Measurements from ENCODE around the gene ALK.

ALK gene

GRCh38 chr2:29528891-29529520, 392.4 kb downstream of the ALK start:
- peak; percentile 29 for DNase-seq (ENCODE audit: low read depth)

- no peak for DNase-seq (ENCODE audit: low read depth)
These were observed 393.0 kb downstream of the ALK start for GRCh38 chr2:29528371-29528770.

DNA sequence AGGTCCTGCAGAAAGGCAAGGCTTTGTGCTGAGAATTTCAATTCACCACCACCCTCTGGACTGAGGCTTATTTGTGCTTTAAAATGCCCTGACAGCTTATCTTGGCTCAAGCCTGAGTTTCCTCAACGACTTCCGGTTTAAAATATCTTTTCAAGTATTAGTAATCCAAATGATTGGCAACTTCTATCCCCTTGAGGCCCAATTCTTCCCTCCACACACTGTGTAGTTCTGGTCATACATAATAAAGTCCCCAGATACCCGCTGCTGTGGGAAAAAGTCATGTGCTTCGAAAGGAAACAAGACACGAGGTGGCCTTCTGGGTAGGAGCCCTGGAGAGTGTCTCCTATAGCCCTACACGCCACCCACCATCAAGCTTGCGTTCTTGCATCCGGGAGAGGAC, 393.4 kb downstream of the ALK start:
- DNase-seq (ENCODE audit: low read depth), result no peak

DNA sequence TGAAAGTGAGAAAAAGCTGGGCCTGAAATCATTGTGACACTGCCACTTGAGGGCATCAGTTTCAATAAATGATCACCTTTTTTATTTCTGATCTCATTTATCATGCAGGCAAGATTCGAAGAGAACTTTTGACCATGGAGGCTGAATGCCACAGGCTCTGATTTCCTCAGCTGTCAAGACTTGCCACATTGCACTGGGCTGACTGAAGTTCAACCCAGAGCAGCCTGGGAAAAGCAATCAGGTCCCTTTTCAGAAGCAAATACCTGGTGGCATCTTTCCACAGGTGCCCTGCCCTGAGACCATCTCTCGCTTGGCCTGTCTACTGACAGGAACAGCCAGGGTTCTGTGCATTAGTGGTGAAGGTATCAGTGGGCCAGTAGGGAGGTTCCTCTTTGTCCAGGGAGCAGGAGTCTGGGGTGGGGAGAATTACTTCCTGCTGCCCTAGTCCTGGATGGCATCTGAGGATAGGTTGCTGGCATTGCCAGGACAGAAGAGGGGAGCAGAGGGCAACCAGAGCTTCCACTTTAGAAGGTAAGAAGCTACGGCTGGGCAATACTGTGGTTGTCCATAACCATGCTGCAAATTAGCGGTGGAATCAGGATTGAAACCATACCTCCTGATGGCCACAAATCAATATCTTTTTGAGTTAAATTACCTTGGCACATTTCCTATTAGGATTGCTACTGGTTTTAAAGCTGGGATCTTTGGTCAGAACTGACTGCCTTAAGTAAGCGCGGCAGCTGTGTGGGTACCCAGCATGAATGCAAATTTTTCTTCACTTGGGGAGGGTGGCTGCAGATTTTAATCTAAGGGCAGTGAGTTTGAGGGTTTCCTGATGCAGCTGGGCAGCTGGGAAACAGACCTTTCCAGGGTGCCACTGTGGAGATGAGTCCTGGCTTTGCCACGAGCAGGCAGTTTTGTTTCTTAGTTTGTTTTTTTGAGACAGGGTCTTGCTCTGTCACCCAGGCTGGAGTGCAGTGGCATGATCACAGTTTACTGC, 394.5 kb downstream of the ALK start:
- no peak for DNase-seq (ENCODE audit: low read depth)

DNA sequence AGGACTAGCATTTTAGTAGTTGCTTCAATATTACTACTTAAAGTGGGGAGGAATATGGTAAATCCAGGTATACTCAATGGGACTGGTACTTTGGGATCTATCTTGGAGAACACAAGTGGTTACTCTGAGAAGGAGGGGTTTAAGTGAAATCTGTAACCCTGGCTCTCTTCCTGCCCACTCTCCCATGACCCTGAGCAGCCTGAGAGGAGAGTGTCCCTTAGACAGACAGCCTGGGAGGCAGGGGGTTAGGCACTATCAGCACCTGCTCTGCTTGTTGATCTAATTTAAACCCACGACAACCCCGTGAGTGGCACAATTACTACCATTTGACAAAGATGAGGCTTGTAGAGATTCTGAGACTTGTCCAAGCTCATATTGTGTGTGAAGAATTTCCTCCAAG, 395.5 kb downstream of the ALK start:
- no peak for DNase-seq (ENCODE audit: low read depth)

DNA sequence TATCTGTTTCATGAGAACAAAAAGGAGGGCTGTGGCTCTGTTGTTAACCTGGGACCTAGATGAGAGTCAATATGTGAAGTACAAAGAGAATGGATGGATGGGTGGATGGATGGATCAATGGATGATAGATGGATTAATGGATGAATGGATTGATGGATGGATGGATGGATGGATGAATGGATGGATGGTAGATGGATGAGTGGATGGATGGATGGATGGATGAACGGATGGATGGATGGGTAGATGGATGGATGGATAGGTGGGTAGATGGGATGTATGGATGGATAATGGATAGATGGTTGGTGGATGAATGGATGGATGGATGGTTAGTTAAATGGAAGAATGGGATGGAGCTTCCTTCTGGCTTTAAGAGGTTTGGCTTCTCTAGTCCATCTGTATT, 396.7 kb downstream of the ALK start:
- DNase-seq (ENCODE audit: low read depth), result no peak

GRCh38 chr2:29522951-29523669, 398.3 kb downstream of the ALK start:
- peak; percentile 24 for DNase-seq (ENCODE audit: low read depth)

DNA sequence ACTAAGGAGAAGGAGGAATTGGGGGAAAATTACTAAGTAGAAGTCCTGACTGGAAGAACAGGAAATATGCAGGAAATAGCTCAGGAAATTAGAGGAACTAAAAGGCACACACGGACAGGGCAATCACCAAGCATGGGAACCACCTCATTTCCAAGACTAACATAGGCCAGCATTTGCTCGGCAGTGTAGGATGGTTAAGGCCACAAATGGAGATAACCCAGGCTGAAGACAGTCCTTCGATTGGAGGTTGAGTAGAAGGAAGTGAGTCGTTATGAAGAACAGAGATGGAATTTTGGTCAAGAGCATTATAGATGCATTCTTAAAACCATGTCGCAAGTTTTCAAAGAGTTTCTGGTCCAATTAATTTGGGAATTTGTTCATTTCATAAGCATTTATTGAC, 401.4 kb downstream of the ALK start:
- DNase-seq (ENCODE audit: low read depth), result peak; percentile 31

DNA sequence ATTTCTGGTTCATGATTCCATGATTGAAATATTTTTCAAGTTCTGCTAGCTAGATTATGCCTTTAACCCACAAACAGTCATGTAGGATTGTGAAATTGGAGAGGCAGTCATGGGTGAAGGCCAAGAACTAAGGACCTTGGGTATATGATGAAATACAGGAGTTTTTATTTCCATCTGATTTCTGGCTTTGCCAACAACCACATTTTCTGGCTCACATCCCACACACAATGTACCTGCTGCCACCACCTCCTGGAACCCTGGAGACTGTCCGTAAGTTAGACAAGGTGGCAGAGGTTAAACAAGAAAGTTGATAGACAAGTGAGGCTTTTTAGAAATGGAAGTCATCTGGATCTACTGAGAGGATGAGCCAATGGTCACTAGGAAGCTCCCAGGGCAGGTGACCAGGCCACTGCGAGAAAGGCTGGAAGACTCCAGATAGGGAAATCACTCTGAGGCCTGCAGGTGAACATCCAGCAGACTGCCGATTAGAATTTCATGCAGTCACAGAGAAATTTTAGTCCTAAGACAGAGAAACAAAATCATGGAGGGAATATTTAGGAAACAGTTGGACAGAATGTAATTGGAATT, 402.0 kb downstream of the ALK start:
- DNase-seq (ENCODE audit: low read depth), result peak; percentile 81

DNA sequence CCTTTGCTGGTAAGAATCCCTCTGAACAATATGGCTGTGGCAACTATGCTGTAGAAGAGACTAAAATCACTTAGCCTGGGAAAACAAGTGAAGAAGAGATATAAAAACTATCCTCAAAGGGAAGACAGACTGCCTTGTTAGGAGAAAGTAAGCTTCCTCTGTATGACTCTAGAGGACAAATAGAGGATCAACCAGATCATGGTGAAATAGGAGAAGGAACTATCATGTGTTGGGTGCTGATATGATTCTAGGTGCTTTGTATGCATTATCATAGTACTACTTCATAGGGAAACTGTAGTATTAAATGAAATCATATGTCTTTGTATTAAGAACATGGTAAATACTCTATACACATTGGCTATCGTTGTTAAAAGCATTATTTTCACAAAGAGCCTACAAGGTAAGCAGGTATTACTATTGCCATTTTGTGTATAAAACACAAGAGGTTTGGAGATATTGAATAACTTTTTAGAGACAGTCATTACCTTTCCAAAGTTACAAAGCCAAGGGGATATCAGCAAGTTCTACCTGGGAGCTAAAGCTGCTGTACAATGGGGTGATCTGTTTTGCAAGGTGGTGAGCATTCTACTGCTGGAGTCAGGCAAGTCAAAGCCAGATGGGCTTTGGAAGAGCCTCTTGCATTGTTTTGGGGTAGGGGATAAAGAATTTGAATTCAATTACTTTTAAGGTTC, 402.6 kb downstream of the ALK start:
- no peak for DNase-seq (ENCODE audit: low read depth)

- DNase-seq (ENCODE audit: low read depth), result peak; percentile 59
These were observed 403.4 kb downstream of the ALK start for GRCh38 chr2:29518010-29518409.

- no peak for DNase-seq (ENCODE audit: low read depth)
These were observed 404.0 kb downstream of the ALK start for GRCh38 chr2:29517413-29517812.

DNA sequence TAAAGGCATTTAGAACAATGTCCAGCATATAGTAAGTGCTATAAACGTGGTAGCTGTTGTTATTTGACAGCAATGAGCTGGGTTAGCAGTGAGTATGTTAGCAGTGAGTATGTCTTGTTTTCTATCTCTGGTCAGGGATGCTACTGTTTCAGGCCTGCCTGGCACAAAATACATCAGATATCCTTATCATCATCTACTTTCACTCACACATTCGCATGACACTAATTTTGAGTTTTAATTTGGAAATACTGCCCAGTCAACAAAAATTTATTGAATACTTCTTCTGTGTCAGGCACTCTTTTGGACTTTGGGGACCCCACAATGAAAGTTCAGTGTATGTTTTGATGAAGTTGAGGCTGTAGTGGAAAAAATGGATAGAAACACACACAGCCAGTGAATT, 404.6 kb downstream of the ALK start:
- no peak for DNase-seq (ENCODE audit: low read depth)

- DNase-seq (ENCODE audit: low read depth), result no peak
These were observed 411.5 kb downstream of the ALK start for GRCh38 chr2:29509878-29510277.

GRCh38 chr2:29509397-29509796, 412.0 kb downstream of the ALK start:
- DNase-seq (ENCODE audit: low read depth), result peak; percentile 13

GRCh38 chr2:29504746-29505145, 416.6 kb downstream of the ALK start:
- DNase-seq (ENCODE audit: low read depth), result no peak

GRCh38 chr2:29502460-29502911, 418.9 kb downstream of the ALK start:
- no peak for DNase-seq (ENCODE audit: low read depth)

DNA sequence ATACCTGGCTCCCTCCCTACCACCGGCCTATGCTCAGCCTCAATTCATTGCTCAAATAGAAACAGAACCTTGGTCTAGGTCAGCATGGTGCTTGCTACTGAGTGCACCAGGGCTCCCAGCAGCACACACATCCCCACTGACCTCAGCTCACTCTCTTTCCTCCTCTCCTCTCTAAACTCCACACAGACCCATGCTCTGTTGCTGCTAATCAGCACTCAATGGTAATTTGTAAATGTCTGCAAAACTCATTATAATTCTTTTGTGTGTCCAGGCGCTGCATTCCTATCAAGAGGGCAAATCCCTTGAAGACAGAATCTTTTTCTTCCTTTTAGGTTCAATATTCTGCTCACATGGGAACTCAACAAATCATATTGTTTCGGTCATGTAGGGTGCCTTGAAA, 424.0 kb downstream of the ALK start:
- DNase-seq (ENCODE audit: low read depth), result no peak

- DNase-seq (ENCODE audit: low read depth), result no peak
These were observed 425.2 kb downstream of the ALK start for GRCh38 chr2:29496198-29496597.

DNA sequence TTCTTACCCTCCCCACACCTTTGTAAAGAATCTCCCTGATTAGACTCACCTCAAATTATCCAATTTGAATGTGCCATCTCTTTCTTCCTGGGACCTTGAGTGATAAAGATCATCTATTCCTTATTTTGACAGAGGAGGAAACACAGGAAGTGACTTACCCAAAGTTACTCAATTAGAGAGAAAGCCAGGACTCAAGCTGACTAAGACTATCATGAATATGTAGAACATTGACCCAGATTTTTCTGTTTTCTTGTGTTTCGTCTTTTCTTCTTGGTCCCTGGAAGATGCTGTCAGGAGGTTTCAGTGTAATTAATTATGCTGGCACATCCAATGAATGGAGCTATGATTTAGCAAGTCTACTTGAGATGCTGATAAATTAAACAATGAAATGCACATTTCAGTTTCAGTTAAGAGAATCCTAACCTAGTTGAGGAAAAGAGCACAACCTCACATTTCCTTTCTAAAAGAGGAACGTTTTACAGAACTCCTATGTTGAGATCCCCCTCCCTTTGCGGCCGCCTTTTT, 425.8 kb downstream of the ALK start:
- DNase-seq (ENCODE audit: low read depth), result no peak

DNA sequence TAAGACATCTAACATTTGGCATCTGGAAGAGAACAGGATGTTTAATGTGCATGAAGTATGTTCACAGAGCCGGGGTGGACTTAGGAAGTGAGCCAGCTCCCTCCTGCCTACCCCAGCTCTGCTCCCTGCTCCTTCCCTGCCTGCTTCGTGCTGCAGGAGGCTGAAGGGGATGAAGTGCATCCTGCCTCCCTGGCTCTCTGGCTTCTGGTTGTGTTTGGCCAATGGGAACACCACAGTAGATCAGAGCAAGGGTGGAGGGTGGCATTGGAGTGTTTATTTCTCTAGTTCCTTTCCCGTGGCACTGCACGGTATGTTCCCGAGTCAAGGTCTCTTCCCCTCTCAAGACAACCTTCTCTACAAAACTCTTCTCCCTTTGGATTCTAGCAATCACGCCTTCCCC, 426.3 kb downstream of the ALK start:
- no peak for DNase-seq (ENCODE audit: low read depth)

Data from fibroblast of gingiva (primary cell).